Endothelial cell of umbilical vein (primary cell): ENCODE results near the gene DGAT2.

Experiments
- CTCF ChIP-seq, 2 donors: IDR thresholded peaks; 1 replicate in 1 of 2; 2 replicates in 1 of 2; pipeline ENCODE4 v1.5.1; 2011; ENCODE audit warnings: low read length in 2 of 2, mild to moderate bottlenecking in 2 of 2, moderate library complexity in 2 of 2, control low read depth in 1 of 2, inconsistent platforms in 1 of 2, low read depth in 1 of 2; ENCODE audit not compliant: insufficient read depth in 1 of 2; ENCODE audit errors: extremely low read depth in 1 of 2
- EZH2 ChIP-seq: IDR thresholded peaks from 2 replicates; pipeline ENCODE4 v1.6.1; 2012; ENCODE audit warnings: borderline replicate concordance, low read depth, mild to moderate bottlenecking, moderate library complexity, low read length, inconsistent platforms; ENCODE audit not compliant: severe bottlenecking

GRCh38 chr11:75790986-75791385 lies 22.4 kb downstream of the DGAT2 start:
- TF ChIP-seq CTCF (IDR thresholded peaks at IDR 0.05; ENCODE audit: extremely low read depth in 1 of 2, insufficient read depth in 1 of 2, low read depth in 1 of 2, low read length in 2 of 2) (no peak), EZH2 (no peak)
